Stimulated activated CD4-positive, alpha-beta T cell treated with anti-CD3 and anti-CD28 coated beads, Interleukin-15, amount 100 ng/mL, for 1 hour (primary cell): ENCODE measurements around the gene PTX4.
"Not testable (repeated sequence)": the region's sequence is repeated elsewhere in the genome, so short reads cannot be mapped to it uniquely, and the experiment has no call there.

Experiments used
- DNase-seq, 2 donors: peaks; one replicate each; pipeline ENCODE4 v3.0.0-alpha.2; 2020; ENCODE audit warnings: low read depth in 1 of 2, low spot score in 1 of 2

The PTX4 gene

GRCh38 chr16:1446296-1447080 is 42.3 kb downstream of the PTX4 start:
- no peak for DNase-seq

GRCh38 chr16:1445518-1446203 is 43.1 kb downstream of the PTX4 start:
- DNase-seq: no peak

GRCh38 chr16:1444730-1445517 is 43.8 kb downstream of the PTX4 start:
- DNase-seq: no peak

GRCh38 chr16:1443980-1444729 is 44.6 kb downstream of the PTX4 start, which contains the start of gene CCDC154:
CCDC154 (minus strand) TSS chr16:1444556; CDS start chr16:1444322, 234 bp downstream.
- no peak for DNase-seq

GRCh38 chr16:1443403-1443973 is 45.3 kb downstream of the PTX4 start:
- DNase-seq: no peak

GRCh38 chr16:1442697-1443096 is 46.0 kb downstream of the PTX4 start:
- DNase-seq: no peak

GRCh38 chr16:1441391-1441829 is 47.3 kb downstream of the PTX4 start:
- DNase-seq: no peak

- DNase-seq: not testable (repeated sequence)
These were observed 49.1 kb downstream of the PTX4 start for GRCh38 chr16:1439699-1440074.

GRCh38 chr16:1439058-1439698 is 49.6 kb downstream of the PTX4 start:
- no peak for DNase-seq

- DNase-seq: no peak
These were observed 50.3 kb downstream of the PTX4 start for GRCh38 chr16:1438229-1439057.

GRCh38 chr16:1437606-1438005 is 51.1 kb downstream of the PTX4 start:
- no peak for DNase-seq

GRCh38 chr16:1436731-1437355 is 51.9 kb downstream of the PTX4 start:
- DNase-seq: no peak

- no peak for DNase-seq
These were observed 52.6 kb downstream of the PTX4 start for GRCh38 chr16:1435921-1436697.
